Lower leg skin (tissue), 4 donors: ENCODE measurements around the gene APOM. TPM values are rescaled to one million over a fixed set of nuclear protein-coding genes. Genes with fewer than 3 reads are reported as not detected.

ENCODE experiments used
- DNase-seq, 2 donors: peaks; one replicate each; pipeline ENCODE4 v3.0.0-alpha.2; 2019; ENCODE audit warnings: low spot score in 2 of 2
- H3K4me3 ChIP-seq: fragments of 200-600 bp; sonication (generic); 2 replicates; pipeline ENCODE4 v1.5.1; 2017; ENCODE audit warnings: mild to moderate bottlenecking, low read depth; ENCODE audit not compliant: poor library complexity, severe bottlenecking
- CTCF ChIP-seq, 3 donors: fragments of 450-650 bp; IDR thresholded peaks; one replicate each; pipeline ENCODE4 v1.5.1; 2016; ENCODE audit warnings: antibody characterized with exemption in 3 of 3, mild to moderate bottlenecking in 3 of 3, moderate library complexity in 2 of 3
- POLR2A ChIP-seq, 2 donors: fragments of 450-650 bp; IDR thresholded peaks; one replicate each; pipeline ENCODE4 v1.6.1; 2016 to 2017; ENCODE audit warnings: antibody characterized with exemption in 2 of 2, mild to moderate bottlenecking in 1 of 2, moderate library complexity in 1 of 2
- WGBS, 2 donors: methylation state at CpG; one replicate each; pipeline ENCODE4 v1.1.5; 2018; 5-methylcytosine and 5-hydroxymethylcytosine counted together
- intact Hi-C: fragments of 100-400 bp; cut with DNase I; formaldehyde crosslinking; loops from one replicate; pipeline ENCODE4 v1.15.0; 2023; ENCODE audit warnings: low total_unique reads
- total RNA-seq, 4 donors: library from RNA; depleted of rRNA; stranded (reverse); fragments of >200 nt; gene quantifications; one replicate each; pipeline ENCODE4 v1.1.0, GENCODE V29; 2016

The APOM gene
- total RNA-seq, 4 donors from 2014 or later: 1.7 to 7.2 (median 2.5) TPM

- TF ChIP-seq CTCF (IDR thresholded peaks at IDR 0.05) (no peak), POLR2A (IDR thresholded peaks at IDR 0.05) (no peak)
- DNase-seq: no peak
- intact Hi-C loops: no loop called here
- no peak overlapping the region for H3K4me3 ChIP-seq
- WGBS, 2 donors: 85 to 88% methylated on average over 11 to 12 of the region's 12 CpGs
Measured at GRCh38 chr6:31662124-31662723, 6.5 kb downstream of the APOM start.

GRCh38 chr6:31663126-31663960 is 7.6 kb downstream of the APOM start:
- no peak overlapping the region for H3K4me3 ChIP-seq
- no peak for DNase-seq
- 49% methylated on average over 9 of the region's 9 CpGs for WGBS, 2 donors
- intact Hi-C loops: no loop called here
- TF ChIP-seq POLR2A (IDR thresholded peaks at IDR 0.05) (no peak), CTCF (IDR thresholded peaks at IDR 0.05) (no peak)

GRCh38 chr6:31663961-31664789 is 8.5 kb downstream of the APOM start:
- DNase-seq: peak; percentile 54 to 90
- intact Hi-C loops: no loop called here
- TF ChIP-seq POLR2A (IDR thresholded peaks at IDR 0.05) (no peak), CTCF (IDR thresholded peaks at IDR 0.05) (no peak)
- WGBS, 2 donors: 10 to 16% methylated on average over 17 of the region's 17 CpGs
- peak overlapping the region; percentile 61 for H3K4me3 ChIP-seq

GRCh38 chr6:31664790-31665500 is 9.3 kb downstream of the APOM start, which contains the start of gene GPANK1:
Gene GPANK1, minus strand, starts transcription at chr6:31664997. Its CDS starts 519 bp downstream, at chr6:31664478.
- peak within 1 kb of the TSS; percentile 61 for H3K4me3 ChIP-seq
- WGBS, 2 donors: 0 to 1% methylated on average over 38 to 39 of the region's 39 CpGs
- intact Hi-C loops: no loop called here
- TF ChIP-seq CTCF (IDR thresholded peaks at IDR 0.05) (no peak), POLR2A (IDR thresholded peaks at IDR 0.05) (peak in 1 of 2 donors; percentile 2)
- peak; percentile 95 to 98 for DNase-seq
